Mesendoderm (in vitro differentiated cells): ENCODE results near the gene SLC24A4.
A peak's percentile ranks its signal among the peaks of the same experiment; 100 is the strongest.

Experiments
- DNase-seq: peaks from one replicate; pipeline ENCODE4 v3.0.0; 2013
- H2AK5ac ChIP-seq: 2 replicates; pipeline ENCODE4 v1.6.1; 2013; ENCODE audit warnings: low read length, inconsistent platforms
- H2BK120ac ChIP-seq: 2 replicates; pipeline ENCODE4 v1.6.1; 2013; ENCODE audit warnings: low read depth, mild to moderate bottlenecking, low read length, moderate library complexity, mixed read lengths
- H2BK15ac ChIP-seq: replicated peaks from 2 replicates; pipeline ENCODE4 v1.6.1; 2013; ENCODE audit warnings: low read depth, mild to moderate bottlenecking, moderate library complexity
- H2BK5ac ChIP-seq: 2 replicates; pipeline ENCODE4 v1.6.1; 2013; ENCODE audit warnings: low read length, inconsistent platforms
- H3K18ac ChIP-seq: 2 replicates; pipeline ENCODE4 v1.6.1; 2013; ENCODE audit warnings: mild to moderate bottlenecking, low read length, mixed read lengths
- H3K23ac ChIP-seq: one replicate; pipeline ENCODE4 v1.6.1; 2013; ENCODE audit warnings: low read length
- H3K27ac ChIP-seq: 2 replicates; pipeline ENCODE4 v1.5.1; 2013; ENCODE audit warnings: low read depth, mild to moderate bottlenecking, inconsistent platforms, low read length, moderate library complexity
- H3K27me3 ChIP-seq: 2 replicates; pipeline ENCODE4 v1.6.1; 2013; ENCODE audit warnings: low read length, control low read depth, mild to moderate bottlenecking, inconsistent platforms; ENCODE audit not compliant: insufficient read depth, poor library complexity
- H3K36me3 ChIP-seq: 2 replicates; pipeline ENCODE4 v1.6.1; 2013; ENCODE audit warnings: low read length, inconsistent platforms; ENCODE audit not compliant: control insufficient read depth, insufficient read depth
- H3K4ac ChIP-seq: one replicate; pipeline ENCODE4 v1.6.1; 2013; ENCODE audit warnings: low read depth, mild to moderate bottlenecking, low read length, moderate library complexity
- H3K4me1 ChIP-seq: 2 replicates; pipeline ENCODE4 v1.6.1; 2013; ENCODE audit warnings: low read depth, low read length, inconsistent platforms; ENCODE audit not compliant: control insufficient read depth
- H3K4me2 ChIP-seq: 2 replicates; pipeline ENCODE4 v1.6.1; 2013; ENCODE audit warnings: low read length
- H3K4me3 ChIP-seq: 2 replicates; pipeline ENCODE4 v1.5.1; 2013; ENCODE audit warnings: mild to moderate bottlenecking, low read length
- H3K56ac ChIP-seq: one replicate; pipeline ENCODE4 v1.6.1; 2013; ENCODE audit warnings: low read length
- H3K79me1 ChIP-seq: 2 replicates; pipeline ENCODE4 v1.6.1; 2013; ENCODE audit warnings: low read length, inconsistent platforms
- H3K79me2 ChIP-seq: 2 replicates; pipeline ENCODE4 v1.6.1; 2013; ENCODE audit warnings: mild to moderate bottlenecking, low read length; ENCODE audit not compliant: control insufficient read depth, insufficient read depth
- H3K9ac ChIP-seq: 2 replicates; pipeline ENCODE4 v1.6.1; 2013; ENCODE audit warnings: low read length, inconsistent platforms
- H4K5ac ChIP-seq: one replicate; pipeline ENCODE4 v1.6.1; 2013; ENCODE audit warnings: low read length
- H4K8ac ChIP-seq: one replicate; pipeline ENCODE4 v1.6.1; 2013; ENCODE audit warnings: low read depth, mild to moderate bottlenecking, control low read depth, low read length, moderate library complexity
- WGBS: extraction: QIAGEN DNeasy Blood & Tissue Kit; methylation state at CpG from one replicate; pipeline ENCODE4 v1.1.7; 2013; ENCODE audit warnings: low lambda C conversion rate, missing lambda C conversion rate; ENCODE audit not compliant: insufficient coverage; ENCODE audit errors: extremely low coverage; 5-methylcytosine and 5-hydroxymethylcytosine counted together

Gene SLC24A4

DNA sequence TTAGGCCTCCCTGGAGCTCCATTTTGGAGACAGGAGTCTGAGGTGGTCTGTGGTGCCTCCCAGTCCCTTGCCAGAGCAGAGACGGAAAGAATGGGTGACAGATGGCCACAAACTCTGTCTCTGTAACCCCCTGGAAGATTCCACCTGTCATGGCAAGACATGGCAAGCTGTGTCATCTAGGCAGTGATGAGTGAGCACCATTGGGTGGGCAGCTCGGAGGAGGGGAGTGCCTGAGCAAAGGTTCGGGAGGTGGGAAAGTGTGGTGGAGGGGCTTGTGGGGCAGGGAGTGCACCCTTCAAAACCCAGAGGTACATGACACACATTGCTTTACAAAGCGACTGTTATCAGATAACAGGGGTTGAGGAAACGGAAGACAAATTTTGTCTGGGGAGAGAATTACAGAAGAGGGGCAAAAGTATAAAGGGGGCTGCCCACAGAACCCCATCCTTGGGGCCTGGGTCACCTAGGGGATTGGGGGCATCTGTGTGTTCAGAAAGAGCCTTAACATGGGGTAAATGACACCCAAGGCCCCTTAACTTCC is 194.1 kb downstream of the SLC24A4 start:
- Histone ChIP-seq H3K18ac (no peak overlapping the region), H3K4me1 (no peaks in the 10 kb centered on the region), H3K4me3 (no peak overlapping the region), H4K5ac (no peak overlapping the region), H4K8ac (no peak overlapping the region), H3K9ac (no peak overlapping the region), H3K79me2 (no peaks in the 10 kb centered on the region), H3K27me3 (peaks cover 12% of the 10 kb centered on the region), H3K27ac (no peak overlapping the region), H3K4ac (no peak overlapping the region), H2BK15ac (no peak overlapping the region), H3K56ac (no peak overlapping the region), H3K36me3 (no peaks in the 10 kb centered on the region), H3K79me1 (no peaks in the 10 kb centered on the region), H3K4me2 (no peak overlapping the region), H2BK5ac (no peak overlapping the region), H2AK5ac (no peak overlapping the region), H3K23ac (no peak overlapping the region), H2BK120ac (no peak overlapping the region)
- DNase-seq: no peak
- WGBS: no CpG with 5 or more reads among the region's 5 CpGs

DNA sequence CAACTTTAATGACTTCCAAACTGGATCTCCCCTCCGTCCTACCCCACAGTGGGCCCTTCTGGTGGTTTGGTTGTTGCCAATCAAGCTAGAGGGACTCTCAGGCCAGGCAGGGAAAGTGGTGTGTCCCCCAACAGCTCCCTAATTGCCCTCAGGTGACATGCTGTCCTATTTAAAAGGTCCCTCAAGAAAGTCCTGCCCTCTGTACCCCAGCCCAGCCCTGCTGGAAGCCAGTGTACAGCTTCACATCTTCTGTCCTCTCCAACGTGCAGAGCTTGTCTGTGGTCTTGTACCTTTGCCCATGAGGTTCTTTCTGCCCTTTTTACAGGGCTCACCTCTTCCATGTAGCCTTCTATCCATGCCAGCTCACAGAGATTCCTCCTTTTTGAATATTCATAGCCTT is 194.8 kb downstream of the SLC24A4 start:
- DNase-seq: no peak
- Histone ChIP-seq H3K4ac (no peak overlapping the region), H3K79me1 (no peaks in the 10 kb centered on the region), H3K79me2 (no peaks in the 10 kb centered on the region), H3K36me3 (no peaks in the 10 kb centered on the region), H3K4me1 (no peaks in the 10 kb centered on the region), H3K56ac (no peak overlapping the region), H4K8ac (no peak overlapping the region), H2BK15ac (no peak overlapping the region), H3K18ac (no peak overlapping the region), H3K4me2 (no peak overlapping the region), H3K9ac (no peak overlapping the region), H4K5ac (no peak overlapping the region), H3K27me3 (peaks cover 12% of the 10 kb centered on the region), H3K4me3 (no peak overlapping the region), H3K23ac (no peak overlapping the region), H2BK5ac (no peak overlapping the region), H2AK5ac (no peak overlapping the region), H2BK120ac (no peak overlapping the region), H3K27ac (no peak overlapping the region)
- no CpG with 5 or more reads among the region's 2 CpGs for WGBS

- no peaks in the 10 kb centered on the region for H3K36me3 ChIP-seq
- no peak overlapping the region for H3K4me2 ChIP-seq
- no peak overlapping the region for H3K9ac ChIP-seq
- no peak for DNase-seq
- no peak overlapping the region for H3K27ac ChIP-seq
- no peak overlapping the region for H4K8ac ChIP-seq
- no peak overlapping the region for H3K56ac ChIP-seq
- no peaks in the 10 kb centered on the region for H3K4me1 ChIP-seq
- peaks cover 8% of the 10 kb centered on the region for H3K27me3 ChIP-seq
- no peak overlapping the region for H2BK5ac ChIP-seq
- WGBS: no CpG with 5 or more reads among the region's 20 CpGs
- H3K4ac ChIP-seq: no peak overlapping the region
- H3K79me2 ChIP-seq: no peaks in the 10 kb centered on the region
- no peak overlapping the region for H3K4me3 ChIP-seq
- no peak overlapping the region for H3K18ac ChIP-seq
- H3K79me1 ChIP-seq: no peaks in the 10 kb centered on the region
- H3K23ac ChIP-seq: peak overlapping the region; percentile 24
- no peak overlapping the region for H4K5ac ChIP-seq
- no peak overlapping the region for H2BK15ac ChIP-seq
- no peak overlapping the region for H2BK120ac ChIP-seq
- no peak overlapping the region for H2AK5ac ChIP-seq
Measured at GRCh38 chr14:92519246-92520101, 196.5 kb downstream of the SLC24A4 start.

DNA sequence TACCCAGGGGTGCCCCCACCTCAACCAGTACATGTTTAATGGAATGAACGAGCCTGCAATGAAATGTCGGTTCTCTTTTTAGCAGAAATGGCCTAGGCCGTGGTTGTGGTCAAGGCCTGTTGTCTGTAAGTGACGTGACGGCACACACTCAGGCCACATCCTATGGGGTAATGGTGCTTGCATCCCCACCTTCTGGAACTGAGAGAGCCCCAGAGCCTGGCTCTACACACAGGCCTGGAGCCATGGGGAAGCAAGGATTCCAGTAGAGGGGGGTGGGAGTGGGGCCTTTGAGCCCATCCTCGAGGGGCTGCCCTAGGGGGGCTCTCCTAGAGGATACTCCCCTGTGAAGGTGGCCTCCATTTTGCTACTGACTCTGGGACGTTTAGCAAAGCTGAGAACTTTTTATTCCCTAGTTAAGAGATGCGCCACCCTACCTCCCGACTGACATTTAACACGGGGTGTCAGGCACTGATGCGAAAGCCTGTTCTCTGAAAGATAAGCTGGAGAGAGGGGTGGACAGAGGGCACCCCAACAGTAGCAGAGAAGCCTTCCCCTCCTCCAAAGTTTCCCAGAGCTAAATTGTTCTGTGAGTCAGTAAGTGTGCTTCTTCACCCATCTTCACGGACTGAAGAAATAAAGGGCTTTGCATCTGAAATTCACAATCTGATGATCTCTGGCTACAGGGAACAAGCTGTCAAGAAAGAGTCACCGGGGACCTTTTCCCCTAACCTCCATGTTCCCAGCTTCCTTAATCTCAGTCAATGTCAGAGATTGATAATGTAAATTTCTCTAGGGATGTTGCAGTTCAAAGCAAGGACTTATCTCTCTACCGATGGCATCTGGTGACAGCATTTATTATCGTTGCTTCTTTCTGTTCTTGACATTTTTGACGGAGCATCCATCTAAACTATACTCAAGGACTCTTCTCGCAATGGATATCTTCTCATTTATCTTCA is 197.4 kb downstream of the SLC24A4 start:
- Histone ChIP-seq H2AK5ac (no peak overlapping the region), H4K8ac (no peak overlapping the region), H3K27me3 (peaks cover 2% of the 10 kb centered on the region), H3K4ac (no peak overlapping the region), H3K9ac (no peak overlapping the region), H2BK120ac (no peak overlapping the region), H3K4me1 (no peaks in the 10 kb centered on the region), H3K56ac (no peak overlapping the region), H3K79me1 (no peaks in the 10 kb centered on the region), H3K4me3 (no peak overlapping the region), H4K5ac (no peak overlapping the region), H3K4me2 (no peak overlapping the region), H2BK15ac (no peak overlapping the region), H3K79me2 (no peaks in the 10 kb centered on the region), H3K18ac (no peak overlapping the region), H3K23ac (peak overlapping the region; percentile 24), H2BK5ac (no peak overlapping the region), H3K27ac (no peak overlapping the region), H3K36me3 (no peaks in the 10 kb centered on the region)
- no peak for DNase-seq
- WGBS: no CpG with 5 or more reads among the region's 17 CpGs

GRCh38 chr14:92521058-92521415 is 198.1 kb downstream of the SLC24A4 start:
- Histone ChIP-seq H3K27me3 (no peaks in the 10 kb centered on the region), H3K56ac (no peak overlapping the region), H3K79me1 (no peaks in the 10 kb centered on the region), H3K4me1 (no peaks in the 10 kb centered on the region), H2AK5ac (no peak overlapping the region), H4K8ac (no peak overlapping the region), H3K36me3 (no peaks in the 10 kb centered on the region), H3K4me3 (no peak overlapping the region), H3K79me2 (no peaks in the 10 kb centered on the region), H3K4ac (no peak overlapping the region), H3K23ac (no peak overlapping the region), H3K18ac (no peak overlapping the region), H4K5ac (no peak overlapping the region), H3K4me2 (no peak overlapping the region), H3K27ac (no peak overlapping the region), H3K9ac (no peak overlapping the region), H2BK15ac (no peak overlapping the region), H2BK5ac (no peak overlapping the region), H2BK120ac (no peak overlapping the region)
- no peak for DNase-seq
- 100% methylated on average over 2 of the region's 2 CpGs for WGBS
